Measurements from ENCODE around the gene EEF1B2.
"Not testable (repeated sequence)": the region's sequence is repeated elsewhere in the genome, so short reads cannot be mapped to it uniquely, and the experiment has no call there.

Gene EEF1B2

DNA sequence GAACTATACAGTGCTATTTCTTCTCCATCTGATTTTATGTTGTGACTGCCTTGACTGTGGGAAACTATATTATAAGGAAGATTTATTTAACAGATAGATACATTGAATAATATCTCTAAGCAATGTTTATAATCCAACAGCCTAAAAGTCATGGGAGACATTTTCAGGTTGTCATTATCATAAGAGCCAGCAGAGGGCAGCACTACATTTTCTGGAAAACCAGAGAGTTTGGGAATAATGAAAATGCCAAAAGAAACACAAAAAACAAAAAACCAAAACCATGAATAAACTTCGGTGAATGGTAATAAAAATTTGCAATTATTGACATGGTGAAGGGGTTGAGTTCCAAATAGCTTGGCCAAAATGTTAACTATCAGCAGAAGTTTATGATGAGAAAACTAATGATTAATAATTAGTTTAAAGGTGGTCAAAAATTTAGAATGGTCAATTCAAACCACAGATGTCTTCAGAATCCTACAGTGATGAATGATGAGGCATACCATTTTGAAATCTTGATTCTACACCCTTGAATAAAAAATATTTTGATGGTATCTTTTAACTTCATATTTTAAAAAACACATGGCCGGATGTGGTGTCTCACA, 4.7 kb downstream of the EEF1B2 start:
- FAIRE-seq (no peak), DNase-seq (ENCODE audit: insufficient read length, low spot score) (no peak)

DNA sequence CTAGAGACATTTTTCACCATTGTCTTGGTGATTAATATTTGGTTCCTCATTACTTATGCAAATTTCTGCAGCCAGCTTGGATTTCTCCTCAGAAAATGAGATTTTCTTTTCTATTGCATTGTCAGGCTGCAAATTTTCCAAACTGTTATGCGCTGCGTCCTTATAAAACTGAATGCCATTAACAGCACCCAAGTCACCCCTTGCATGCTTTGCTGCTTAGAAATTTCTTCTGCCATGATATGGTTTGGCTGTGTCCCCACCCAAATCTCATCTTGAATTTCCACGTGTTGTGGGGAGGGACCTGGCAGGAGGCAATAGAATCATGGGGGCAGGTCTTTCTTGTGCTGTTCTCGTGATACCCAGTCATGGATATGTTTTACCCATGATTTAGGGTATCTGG, 8.5 kb downstream of the EEF1B2 start:
- FAIRE-seq, result not testable (repeated sequence)

More for the DNA sequence above, 4.7 kb downstream of the EEF1B2 start:
- TF ChIP-seq, protein P1, sequence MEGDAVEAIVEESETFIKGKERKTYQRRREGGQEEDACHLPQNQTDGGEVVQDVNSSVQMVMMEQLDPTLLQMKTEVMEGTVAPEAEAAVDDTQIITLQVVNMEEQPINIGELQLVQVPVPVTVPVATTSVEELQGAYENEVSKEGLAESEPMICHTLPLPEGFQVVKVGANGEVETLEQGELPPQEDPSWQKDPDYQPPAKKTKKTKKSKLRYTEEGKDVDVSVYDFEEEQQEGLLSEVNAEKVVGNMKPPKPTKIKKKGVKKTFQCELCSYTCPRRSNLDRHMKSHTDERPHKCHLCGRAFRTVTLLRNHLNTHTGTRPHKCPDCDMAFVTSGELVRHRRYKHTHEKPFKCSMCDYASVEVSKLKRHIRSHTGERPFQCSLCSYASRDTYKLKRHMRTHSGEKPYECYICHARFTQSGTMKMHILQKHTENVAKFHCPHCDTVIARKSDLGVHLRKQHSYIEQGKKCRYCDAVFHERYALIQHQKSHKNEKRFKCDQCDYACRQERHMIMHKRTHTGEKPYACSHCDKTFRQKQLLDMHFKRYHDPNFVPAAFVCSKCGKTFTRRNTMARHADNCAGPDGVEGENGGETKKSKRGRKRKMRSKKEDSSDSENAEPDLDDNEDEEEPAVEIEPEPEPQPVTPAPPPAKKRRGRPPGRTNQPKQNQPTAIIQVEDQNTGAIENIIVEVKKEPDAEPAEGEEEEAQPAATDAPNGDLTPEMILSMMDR (IDR thresholded peaks at IDR 0.05; ENCODE audit: insufficient read depth, missing control alignments), result peak; percentile 75

DNA sequence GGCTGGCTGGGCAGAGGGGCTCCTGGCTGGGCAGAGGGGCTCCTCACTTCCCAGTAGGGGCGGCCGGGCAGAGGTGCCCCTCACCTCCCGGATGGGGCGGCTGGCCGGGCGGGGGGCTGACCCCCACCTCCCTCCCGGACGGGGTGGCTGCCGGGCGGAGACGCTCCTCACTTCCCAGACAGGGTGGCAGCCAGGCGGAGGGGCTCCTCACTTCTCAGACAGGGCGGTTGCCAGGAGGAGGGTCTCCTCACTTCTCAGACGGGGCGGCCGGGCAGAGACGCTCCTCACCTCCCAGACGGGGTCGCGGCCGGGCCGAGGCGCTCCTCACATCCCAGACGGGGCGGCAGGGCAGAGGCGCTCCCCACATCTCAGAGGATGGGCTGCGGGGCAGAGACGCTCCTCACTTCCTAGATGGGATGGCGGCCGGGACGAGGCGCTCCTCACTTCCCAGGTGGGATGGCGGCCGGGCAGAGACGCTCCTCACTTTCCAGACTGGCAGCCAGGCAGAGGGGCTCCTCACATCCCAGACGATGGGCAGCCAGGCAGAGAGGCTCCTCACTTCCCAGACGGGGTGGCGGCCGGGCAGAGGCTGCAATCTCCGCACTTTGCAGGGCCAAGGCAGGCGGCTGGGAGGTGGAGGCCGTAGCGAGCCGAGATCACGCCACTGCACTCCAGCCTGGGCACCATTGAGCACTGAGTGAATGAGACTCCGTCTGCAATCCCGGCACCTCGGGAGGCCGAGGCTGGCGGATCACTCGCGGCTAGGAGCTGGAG, 12.1 kb downstream of the EEF1B2 start:
- FAIRE-seq; DNase-seq (ENCODE audit: insufficient read length, low spot score): not testable (repeated sequence)

More for the DNA sequence above, 8.5 kb downstream of the EEF1B2 start:
- DNase-seq (ENCODE audit: insufficient read length, low spot score), result not testable (repeated sequence)

DNA sequence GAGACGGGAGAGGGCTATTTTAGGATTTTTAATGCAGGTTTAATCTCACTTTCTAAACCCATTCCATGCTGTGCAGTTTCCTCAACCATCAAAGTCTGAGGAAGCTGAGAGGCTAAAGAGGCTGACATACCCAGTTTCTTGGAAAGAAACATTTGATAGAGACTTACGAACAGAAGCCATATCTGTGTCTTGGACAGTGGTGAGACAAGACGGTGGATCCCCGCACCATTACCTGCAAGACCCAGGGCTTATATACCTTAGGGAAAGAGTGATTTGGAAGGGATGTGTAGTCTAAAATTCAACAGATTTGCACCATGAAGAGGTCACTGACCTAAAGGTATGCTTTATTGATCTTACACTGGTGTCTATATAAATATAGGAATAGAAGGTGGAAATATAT, 13.5 kb downstream of the EEF1B2 start:
- DNase-seq (ENCODE audit: insufficient read length, low spot score), result no peak
- FAIRE-seq, result no peak
- TF ChIP-seq, protein P1 (IDR thresholded peaks at IDR 0.05; ENCODE audit: insufficient read depth, missing control alignments), result no peak

DNA sequence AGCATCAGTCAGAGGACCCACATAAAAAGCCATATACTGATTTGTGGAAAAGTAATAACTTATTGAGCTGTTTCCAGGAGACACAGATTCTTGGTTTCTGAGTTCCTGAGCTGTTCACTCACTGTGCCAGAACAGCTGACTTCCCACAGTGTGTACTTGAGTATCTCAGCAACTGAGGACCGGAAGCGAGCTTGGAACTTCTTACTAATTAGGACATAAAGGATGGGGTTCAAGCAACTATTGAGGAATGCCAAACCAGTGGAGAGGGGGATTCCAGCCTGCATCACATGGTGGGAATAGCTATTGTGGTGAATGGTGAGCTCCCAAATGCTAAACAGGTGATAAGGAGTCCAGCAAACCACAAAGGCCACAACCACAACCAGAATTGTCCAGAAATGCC, 16.4 kb downstream of the EEF1B2 start:
- FAIRE-seq (no peak), DNase-seq (ENCODE audit: insufficient read length, low spot score) (no peak)
- TF ChIP-seq, protein P1 (IDR thresholded peaks at IDR 0.05; ENCODE audit: insufficient read depth, missing control alignments), result no peak

DNA sequence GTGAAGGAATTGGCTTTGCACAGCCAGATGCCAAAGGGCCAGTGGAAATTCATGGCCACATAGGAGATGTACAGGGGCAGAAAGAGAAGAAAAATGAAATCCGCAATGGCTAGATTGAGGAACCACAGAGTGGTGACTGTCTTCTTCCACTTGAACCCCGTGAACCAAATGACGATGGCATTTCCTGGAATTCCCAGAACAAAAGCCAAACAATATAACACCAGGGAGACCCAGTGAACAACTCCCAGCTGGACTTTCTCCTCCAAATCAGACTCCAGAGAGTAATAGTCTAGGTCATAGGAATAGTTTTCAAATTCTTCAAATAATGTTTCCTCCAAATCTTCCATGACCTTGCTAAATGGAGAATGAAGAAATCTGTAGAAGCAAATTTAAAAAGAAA, 17.2 kb downstream of the EEF1B2 start:
- TF ChIP-seq, protein P1 (IDR thresholded peaks at IDR 0.05; ENCODE audit: insufficient read depth, missing control alignments), result no peak
- DNase-seq (ENCODE audit: insufficient read length, low spot score), result no peak
- FAIRE-seq, result no peak

DNA sequence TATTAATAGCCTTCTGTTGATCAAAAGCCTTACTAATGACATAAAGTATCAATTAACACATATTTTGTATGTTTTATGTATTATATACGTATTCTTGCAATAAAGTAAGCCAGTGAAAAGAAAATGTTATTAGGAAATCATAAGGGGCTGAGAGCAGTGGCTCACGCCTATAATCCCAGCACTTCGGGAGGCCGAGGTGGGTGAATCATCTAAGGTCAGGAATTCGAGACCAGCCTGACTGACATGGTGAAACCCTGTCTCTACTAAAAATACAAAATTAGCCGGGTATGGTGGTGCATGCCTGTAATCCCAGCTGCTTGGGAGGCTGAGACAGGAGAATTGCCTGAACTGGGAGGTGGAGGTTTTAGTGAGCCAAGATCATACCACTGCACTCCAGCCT, 21.8 kb downstream of the EEF1B2 start:
- DNase-seq (ENCODE audit: insufficient read length, low spot score); FAIRE-seq: not testable (repeated sequence)

DNA sequence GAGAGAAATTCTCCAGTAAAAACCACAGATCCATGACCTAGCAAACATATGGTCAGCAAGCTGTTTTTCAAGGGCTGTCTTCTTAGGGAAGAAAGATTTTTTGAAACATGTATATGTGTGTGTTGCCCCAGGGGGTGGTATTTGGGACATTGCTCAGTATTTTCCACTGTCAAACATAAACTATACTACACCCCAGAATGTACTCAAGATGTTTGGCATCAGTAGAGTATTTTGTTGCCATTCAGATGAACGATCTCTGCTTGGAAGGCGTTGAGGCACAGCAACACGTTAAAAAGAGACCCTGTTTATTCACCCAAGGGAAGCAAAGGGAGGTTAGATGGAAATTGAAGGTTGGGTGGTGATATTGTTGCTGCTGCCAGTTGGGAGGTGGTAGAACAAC, 30.0 kb downstream of the EEF1B2 start:
- DNase-seq (ENCODE audit: insufficient read length, low spot score) (no peak), FAIRE-seq (no peak)
- TF ChIP-seq, protein P1 (IDR thresholded peaks at IDR 0.05; ENCODE audit: insufficient read depth, missing control alignments), result no peak

All from D721Med (cell line).